NB4 (cell line): ENCODE results near the gene DLX2.

Source experiments
- DNase-seq: peaks from one replicate; pipeline ENCODE4 v3.0.0; 2010; ENCODE audit warnings: low read depth
- H3K4me3 ChIP-seq: one replicate; pipeline ENCODE4 v1.5.1; 2011; ENCODE audit warnings: mild to moderate bottlenecking, low read depth, low read length, moderate library complexity
- CTCF ChIP-seq: IDR thresholded peaks from one replicate; pipeline ENCODE4 v1.5.1; 2012; ENCODE audit warnings: low read depth, low read length
- MAX ChIP-seq: IDR thresholded peaks from 2 replicates; pipeline ENCODE4 v1.6.1; 2011; ENCODE audit warnings: low read depth, low read length
- MYC ChIP-seq: IDR thresholded peaks from 2 replicates; pipeline ENCODE4 v1.6.1; 2011; ENCODE audit warnings: low read depth, low read length
- POLR2A ChIP-seq: IDR thresholded peaks from 2 replicates; pipeline ENCODE4 v1.6.1; 2011; ENCODE audit warnings: mild to moderate bottlenecking; ENCODE audit not compliant: insufficient read length; ENCODE audit errors: extremely low read depth

Gene DLX2

GRCh38 chr2:172135446-172135845 is 32.7 kb upstream of the DLX2 start:
- no peak for DNase-seq
- TF ChIP-seq MYC (no peak), MAX (no peak), POLR2A (no peak), CTCF (no peak)
- no peak overlapping the region for H3K4me3 ChIP-seq

DNA sequence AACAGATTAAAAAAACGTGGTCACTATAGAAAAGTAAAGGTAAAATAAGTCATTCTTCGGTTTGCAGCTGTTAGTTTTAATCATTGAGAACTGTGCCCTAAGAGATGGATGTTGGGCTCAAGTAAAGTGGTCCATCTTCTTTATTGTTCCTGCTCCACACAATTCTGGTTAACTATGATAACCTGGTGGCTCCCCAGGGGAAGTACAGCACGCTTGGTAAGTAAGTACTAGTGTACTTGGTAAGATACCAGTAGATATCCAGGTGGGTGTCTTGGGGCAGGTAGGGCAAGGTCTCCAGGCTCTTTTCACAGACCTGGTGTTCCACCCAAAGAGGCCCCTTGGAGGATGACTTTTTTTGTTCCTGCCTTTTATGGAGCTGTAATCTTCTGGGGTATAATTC is 31.6 kb upstream of the DLX2 start:
- H3K4me3 ChIP-seq, result no peak overlapping the region
- DNase-seq, result no peak
- TF ChIP-seq MYC (no peak), CTCF (no peak), MAX (no peak), POLR2A (no peak)

DNA sequence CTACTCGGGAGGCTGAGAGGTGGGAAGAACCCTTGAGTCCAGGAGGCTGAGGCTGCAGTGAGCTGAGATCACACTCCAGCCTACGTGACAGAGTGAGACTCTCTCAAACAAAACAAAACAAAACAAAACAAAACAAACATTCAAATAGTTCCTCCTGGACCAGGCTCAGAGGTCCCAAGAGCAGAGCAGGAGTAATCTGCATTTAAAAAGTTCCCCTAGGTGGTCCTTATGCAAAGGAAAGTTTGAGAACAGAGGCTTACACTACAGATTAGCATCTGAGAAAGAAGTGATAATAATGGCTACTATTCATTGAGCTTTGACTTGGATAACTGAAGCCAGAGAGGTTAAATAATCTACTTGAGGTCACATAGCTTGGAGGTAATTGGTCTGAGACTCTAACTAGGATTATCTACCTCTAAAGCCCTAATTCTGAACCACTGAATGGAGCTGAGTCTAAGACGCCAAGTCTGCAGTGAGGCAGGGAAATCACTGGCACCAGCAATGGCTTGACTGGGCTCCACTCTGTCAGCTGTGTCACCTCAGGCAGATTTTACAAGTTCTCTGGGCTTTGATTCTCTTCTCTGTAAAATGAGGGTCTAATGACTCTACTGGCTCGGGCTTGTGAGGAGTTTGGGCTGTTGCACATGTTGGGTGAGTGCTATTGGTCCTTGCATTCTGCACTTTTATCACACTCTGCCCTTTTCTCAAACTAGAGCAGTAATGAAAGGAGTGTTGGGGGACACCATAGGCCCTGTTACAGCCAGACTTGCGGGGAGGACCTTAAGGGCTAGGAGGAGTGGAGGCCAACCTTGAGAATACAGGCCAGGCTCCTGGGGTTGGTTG is 29.2 kb upstream of the DLX2 start:
- H3K4me3 ChIP-seq, result no peak overlapping the region
- DNase-seq, result no peak
- TF ChIP-seq CTCF (no peak), MYC (no peak), POLR2A (no peak), MAX (no peak)

DNA sequence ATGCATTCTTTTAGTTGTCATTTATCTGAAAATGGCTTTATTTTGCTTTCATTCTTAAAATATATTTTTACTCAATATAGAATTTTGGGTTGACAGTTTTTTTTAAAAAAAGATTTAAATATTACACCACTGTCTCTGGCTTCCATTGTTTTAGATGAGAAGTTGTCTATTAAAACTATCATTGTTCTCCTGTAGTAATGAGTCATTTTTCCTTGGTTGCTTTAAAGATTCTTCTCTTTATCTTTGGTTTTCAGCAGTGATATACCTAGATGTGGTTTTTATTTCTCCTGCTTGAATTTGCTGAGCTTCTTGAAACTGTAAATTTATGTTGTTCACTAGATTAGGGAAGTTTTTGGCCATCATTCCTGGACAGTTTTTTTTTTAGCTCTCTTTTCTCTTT is 26.7 kb upstream of the DLX2 start:
- no peak for TF ChIP-seq CTCF
- H3K4me3 ChIP-seq, result no peak overlapping the region
- DNase-seq, result no peak

- H3K4me3 ChIP-seq, result no peak overlapping the region
- no peak for DNase-seq
- TF ChIP-seq POLR2A, result no peak
- TF ChIP-seq MAX, result no peak
- no peak for TF ChIP-seq CTCF
- no peak for TF ChIP-seq MYC
Observed at GRCh38 chr2:172128484-172128883, 25.8 kb upstream of the DLX2 start.

DNA sequence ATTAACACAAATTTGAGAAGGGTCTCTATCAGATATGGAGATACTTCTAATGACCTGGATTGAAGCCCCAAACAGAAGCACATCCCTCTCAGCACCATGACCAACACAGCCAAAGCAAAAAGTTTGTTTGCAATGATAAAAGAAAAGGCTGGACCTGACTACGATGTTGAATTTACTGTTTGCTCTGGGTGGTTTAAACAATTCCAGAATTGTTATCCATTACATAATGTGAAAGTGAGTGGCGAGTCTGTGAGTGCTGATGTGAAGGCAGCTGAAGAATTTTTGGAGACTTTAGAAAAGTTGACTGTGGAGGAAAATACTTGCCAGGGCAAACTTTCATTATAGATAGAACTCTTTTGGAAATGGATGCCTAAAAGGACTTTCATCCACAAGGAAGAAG is 17.4 kb upstream of the DLX2 start:
- DNase-seq, result no peak
- TF ChIP-seq POLR2A (no peak), MAX (no peak), CTCF (no peak), MYC (no peak)

More for the DNA sequence above, 17.4 kb upstream of the DLX2 start:
- no peak overlapping the region for H3K4me3 ChIP-seq
